HG02588 (cell line): ENCODE data around the gene TAX1BP3.

Experiments used
- ATAC-seq: cut with Tn5 transposase; IDR thresholded peaks from one replicate; pipeline ENCODE4 v1.9.1; 2021; ENCODE audit warnings: mild to moderate bottlenecking, moderate library complexity; ENCODE audit not compliant: unreplicated experiment

TAX1BP3 gene

GRCh38 chr17:3659541-3660111, 8.8 kb downstream of the TAX1BP3 start:
- ATAC-seq, result no peak

- ATAC-seq, result no peak
Observed at GRCh38 chr17:3658784-3659449, 9.5 kb downstream of the TAX1BP3 start.

- ATAC-seq, result no peak
Observed at GRCh38 chr17:3657874-3658783, 10.2 kb downstream of the TAX1BP3 start.

- no peak for ATAC-seq
Observed at GRCh38 chr17:3657588-3657869, 10.8 kb downstream of the TAX1BP3 start.

DNA sequence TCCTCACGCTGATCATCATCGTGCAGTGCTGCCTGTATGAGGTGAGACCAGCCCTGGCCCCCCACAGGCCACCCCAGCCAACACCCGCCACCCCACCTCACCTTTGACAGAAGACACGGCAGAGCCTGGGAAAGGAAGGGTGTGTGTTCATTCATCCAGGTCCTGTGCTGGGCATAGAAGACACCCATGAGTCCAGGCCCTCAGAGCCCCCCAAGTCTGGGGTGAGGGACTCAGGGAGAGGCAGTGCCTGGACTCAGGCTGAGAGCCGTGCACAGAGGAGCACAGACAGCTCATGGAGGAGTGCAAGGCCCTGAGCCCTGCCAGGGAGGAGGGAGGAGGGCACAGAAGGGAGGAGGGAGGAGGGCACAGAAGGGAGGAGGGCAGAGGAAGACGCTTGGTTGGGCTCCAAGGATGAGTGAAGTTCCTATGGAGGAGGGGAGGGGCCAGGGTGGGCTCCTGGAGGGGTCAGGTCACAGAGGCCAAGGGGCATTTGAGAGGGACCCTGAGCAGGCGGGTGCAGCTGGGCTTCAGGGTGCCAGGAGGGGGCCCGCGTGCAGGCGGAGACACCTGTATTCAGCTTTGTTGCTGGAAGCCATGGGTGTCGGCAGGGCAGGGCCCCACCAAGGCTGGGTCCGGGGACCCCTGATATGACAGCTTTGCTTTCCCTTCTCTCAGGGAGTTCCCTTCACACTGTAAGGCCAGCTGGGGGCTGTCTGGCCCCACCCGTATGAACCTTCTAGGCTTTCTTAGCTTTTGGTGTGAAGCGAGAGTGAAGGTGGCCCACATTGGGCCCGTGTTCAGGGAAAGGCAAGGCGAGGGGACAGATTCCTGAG, 11.4 kb downstream of the TAX1BP3 start:
- no peak for ATAC-seq

DNA sequence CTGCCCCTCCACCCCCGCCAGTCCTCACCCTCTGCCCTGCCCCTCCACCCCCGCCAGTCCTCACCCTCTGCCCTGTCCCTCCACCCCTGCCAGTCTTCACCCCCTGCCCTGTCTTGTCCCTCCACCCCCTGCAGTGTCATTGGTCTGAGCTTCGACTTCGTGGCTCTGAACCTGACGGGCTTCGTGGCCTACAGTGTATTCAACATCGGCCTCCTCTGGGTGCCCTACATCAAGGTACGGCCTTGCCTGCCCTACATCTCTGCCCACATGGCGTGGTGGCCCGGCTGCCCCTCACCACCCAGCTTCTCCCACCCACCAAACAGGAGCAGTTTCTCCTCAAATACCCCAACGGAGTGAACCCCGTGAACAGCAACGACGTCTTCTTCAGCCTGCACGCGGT, 12.0 kb downstream of the TAX1BP3 start:
- no peak for ATAC-seq

DNA sequence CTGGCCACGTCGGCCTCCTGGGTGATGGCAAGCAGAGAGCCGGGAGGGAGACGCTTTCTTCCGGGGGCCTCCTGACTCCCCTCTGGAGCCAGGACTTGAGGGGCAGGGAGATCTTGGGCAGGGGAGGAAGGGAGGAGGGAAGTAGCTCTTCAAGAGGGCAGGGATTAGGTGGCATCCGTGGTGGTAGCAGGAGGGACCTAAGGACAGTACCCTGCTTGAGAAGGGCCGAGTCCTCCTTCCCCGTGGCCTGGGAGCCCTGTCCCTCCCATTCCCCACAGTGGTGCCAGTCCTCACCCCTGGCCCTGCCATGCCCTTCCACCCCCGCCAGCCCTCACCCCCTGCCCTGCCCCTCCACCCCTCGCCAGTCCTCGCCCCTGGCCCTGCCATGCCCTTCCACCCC, 12.6 kb downstream of the TAX1BP3 start:
- no peak for ATAC-seq

DNA sequence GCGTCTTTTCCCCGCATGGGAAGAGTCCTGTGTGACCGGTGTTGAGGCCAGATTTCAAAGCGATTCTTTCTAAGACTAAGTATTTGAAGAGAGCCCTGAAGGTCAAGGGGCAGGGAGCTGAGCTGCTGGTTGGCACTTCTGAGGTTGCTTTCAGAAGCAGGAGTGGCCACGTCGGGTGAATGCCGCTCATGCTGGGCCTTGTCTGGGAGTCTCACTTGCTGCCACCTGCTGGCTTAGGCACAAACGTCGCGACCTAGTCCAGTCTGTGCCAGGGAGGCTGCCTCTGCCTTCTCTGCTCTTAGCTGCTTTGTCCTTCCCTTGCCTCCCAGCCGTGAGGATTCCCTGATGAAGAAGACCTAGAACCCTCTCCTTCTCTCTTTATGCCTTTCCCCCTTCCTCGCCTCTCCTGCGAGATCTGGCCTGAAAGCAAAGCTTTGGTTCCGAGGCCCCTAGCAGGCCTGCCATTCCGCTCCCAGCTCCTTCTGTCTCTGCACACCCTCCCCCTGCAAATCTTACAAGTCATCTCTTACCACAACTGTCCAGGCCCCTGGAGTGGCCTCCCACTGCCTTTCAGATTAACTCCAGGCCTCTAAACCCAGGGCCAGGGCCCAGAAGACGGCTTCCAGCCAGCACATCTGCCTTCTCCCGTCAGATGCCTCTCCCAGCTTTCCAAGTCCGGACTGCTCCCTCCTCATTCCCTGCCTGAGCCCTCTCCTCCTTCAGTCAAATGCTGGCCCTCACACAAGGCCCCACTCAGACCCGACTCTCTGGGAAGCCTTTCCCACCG, 20.4 kb downstream of the TAX1BP3 start:
- no peak for ATAC-seq

- ATAC-seq, result no peak
Observed at GRCh38 chr17:3647251-3647650, 21.1 kb downstream of the TAX1BP3 start.

DNA sequence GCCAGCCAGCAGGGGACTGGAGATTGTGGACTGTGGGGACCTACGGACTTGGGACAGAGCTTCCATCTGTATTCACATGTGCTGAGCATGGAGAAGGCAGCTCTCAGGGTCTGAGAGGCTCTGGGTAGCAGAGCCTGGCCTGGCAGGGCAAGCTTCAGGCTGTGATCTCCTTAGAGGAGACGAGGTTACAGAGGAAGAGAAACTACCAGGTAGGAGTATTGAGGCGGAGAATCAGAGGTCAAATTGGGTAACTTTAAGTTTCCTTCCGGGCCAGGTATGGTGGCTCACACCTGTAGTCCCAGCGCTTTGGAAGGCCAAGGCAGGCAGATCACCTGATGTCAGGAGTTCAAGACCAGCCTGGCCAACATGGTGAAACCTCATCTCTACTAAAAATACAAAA, 23.1 kb downstream of the TAX1BP3 start:
- ATAC-seq, result no peak

DNA sequence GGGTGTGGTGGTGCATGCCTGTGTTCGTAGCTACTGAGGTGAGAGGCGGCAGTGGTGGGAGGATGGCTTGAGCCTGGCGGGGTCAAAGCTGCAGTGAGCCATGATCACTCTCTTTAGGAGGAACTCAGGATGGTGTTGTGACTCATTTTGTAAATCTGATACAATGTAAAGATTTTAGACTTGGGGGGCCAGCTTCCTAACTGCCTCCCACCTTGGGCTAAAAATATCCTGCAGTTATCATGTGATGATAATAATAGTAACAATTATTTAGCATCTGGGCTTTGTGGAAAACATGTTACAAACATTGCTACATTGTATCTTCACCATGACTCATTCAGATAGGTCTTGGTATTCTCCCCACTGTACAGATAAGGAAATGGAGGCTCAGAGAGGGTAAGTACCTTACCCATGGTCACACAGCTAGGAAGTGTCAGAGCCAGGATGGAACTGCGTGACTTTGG, 24.5 kb downstream of the TAX1BP3 start:
- ATAC-seq, result no peak

- ATAC-seq, result no peak
Observed at GRCh38 chr17:3641717-3642486, 26.5 kb downstream of the TAX1BP3 start.

DNA sequence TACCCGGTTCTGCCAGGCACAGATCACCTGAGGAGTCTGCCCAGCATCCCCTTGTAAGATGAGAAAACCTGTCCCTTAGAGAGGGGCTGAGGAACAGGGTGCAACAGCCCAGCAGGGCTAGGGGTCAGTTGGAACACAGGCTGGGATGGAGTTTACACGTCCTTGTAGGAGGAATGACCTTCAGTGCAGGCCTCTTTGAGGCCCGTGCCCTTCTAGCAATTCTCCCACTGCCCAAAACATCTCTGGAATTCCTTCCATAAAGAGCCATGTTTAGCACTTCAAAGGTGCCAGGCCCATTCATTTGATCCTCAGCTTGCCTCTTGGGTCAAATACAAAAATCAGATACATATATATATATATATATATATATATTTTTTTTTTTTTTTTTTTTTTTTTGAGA, 27.4 kb downstream of the TAX1BP3 start:
- no peak for ATAC-seq

DNA sequence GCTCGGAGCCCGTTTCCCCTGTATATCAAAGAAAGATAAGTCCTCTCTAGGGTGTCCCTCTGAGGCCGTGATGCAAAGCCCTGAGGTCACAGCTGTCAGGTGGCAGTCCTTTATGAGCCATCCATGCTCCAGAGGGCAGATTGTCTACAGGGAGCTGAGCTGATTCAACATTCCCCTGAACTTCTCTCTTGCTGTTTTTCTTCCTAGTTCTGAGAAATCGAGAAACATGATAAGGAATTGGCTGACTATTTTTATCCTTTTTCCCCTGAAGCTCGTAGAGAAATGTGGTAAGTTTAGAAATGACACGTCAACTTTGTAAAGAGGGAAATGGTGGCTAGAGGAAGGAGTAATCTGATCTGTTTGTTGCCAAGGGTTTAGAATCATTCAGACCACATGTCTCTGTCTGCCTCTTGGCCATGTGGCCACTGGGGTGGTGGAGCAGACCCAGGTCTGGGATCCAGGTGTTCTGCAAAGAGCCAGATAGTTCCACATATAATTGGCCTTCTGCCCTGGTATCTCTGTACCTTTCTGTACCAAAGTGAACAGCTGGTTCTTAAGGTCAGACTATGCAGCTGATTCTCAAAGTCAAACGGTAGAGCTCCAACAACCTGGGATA, 28.3 kb downstream of the TAX1BP3 start:
- no peak for ATAC-seq

GRCh38 chr17:3636908-3637373, 31.4 kb downstream of the TAX1BP3 start:
- peak; percentile 9 for ATAC-seq

GRCh38 chr17:3636154-3636907, 32.0 kb downstream of the TAX1BP3 start, which contains the start of the genes CTNS and SHPK:
TSS of gene CTNS (plus strand) at chr17:3636760. CDS start at chr17:3640207, 3,447 bp downstream.
TSS of gene SHPK (minus strand) at chr17:3636250. CDS start at chr17:3636219, 31 bp downstream.
- ATAC-seq, result peak; percentile 91

- no peak for ATAC-seq
Observed at GRCh38 chr17:3635474-3636153, 32.8 kb downstream of the TAX1BP3 start.

GRCh38 chr17:3632287-3632686, 36.1 kb downstream of the TAX1BP3 start:
- ATAC-seq, result no peak
